ENCODE measurements around the gene ULK1. TPM values are rescaled to one million over a fixed set of nuclear protein-coding genes. Genes with fewer than 3 reads are reported as not detected.

Gene ULK1
- total and polyA plus RNA-seq, 2 experiments from 2014 or later = 8.4 to 33.8 TPM

DNA sequence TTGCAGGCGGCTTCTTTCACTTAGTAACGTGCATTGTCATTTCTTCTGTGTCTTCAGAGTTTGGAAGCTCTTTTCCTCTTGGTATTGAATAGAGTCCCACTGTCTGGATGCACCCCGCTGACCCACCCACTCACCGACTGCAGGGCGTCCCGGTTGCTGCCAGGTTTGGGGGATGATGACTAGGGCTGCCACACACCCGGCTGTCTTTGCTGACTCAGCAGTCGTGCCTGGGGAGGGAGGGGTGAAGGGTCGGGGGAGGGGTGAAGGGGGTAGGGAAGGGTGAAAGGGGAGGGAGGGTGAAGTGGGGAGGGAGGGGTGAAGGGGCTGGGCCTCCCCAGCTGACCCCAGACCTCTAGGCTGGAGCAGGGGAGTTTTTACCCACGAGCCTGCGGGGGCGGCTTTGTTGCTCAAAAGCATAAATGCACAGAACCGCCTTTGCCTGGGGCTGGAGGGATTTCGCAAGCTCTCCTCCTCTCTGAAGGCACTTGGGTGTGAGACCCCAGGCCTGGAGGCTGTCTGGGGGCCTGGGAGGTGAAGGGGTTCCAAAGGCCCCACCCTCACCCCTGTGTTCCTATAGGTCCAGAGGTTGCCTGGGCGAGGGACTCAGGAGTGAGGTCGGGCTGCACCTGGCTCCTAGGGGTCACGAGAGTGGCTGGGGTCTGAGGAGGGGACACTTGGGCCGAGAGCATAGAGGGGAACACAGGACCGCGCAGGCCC is 31.3 kb upstream of the ULK1 start:
- Mint-ChIP-seq H3K9me3 (no peaks in the 10 kb centered on the region; the same call in 2 of the 3 replicates), H3K36me3 (ENCODE audit: low read depth) (peaks cover 4% of the 10 kb centered on the region; the same call in 1 of the 3 replicates), H3K4me1 (peaks cover 40% of the 10 kb centered on the region), H3K27me3 (ENCODE audit: insufficient read depth, low read depth, poor library complexity) (peaks cover 28% of the 10 kb centered on the region), H3K27ac (peak overlapping the region; percentile 85; the same call in 1 of the 2 replicates), H3K4me3 (no peak overlapping the region)
- no peaks in the 10 kb centered on the region for H3K79me2 ChIP-seq (replicated peaks; ENCODE audit: insufficient read depth)
- H3K4me2 ChIP-seq = peak overlapping the region; percentile 38; the same call in 1 of the 2 replicates
- H3K9me2 ChIP-seq (ENCODE audit: insufficient read depth) = no peaks in the 10 kb centered on the region
- no peak overlapping the region for H3K4me3 ChIP-seq
- no peaks in the 10 kb centered on the region for H4K20me1 ChIP-seq (replicated peaks; ENCODE audit: insufficient read depth)
- H3K27me3 ChIP-seq (ENCODE audit: insufficient read depth) = no peaks in the 10 kb centered on the region
- peaks cover 24% of the 10 kb centered on the region for H3K4me1 ChIP-seq (ENCODE audit: insufficient read depth)
- DNase-seq (ENCODE audit: low spot score) (no peak), ATAC-seq (peak; percentile 18)
- 0 out of 2 replicates have a peak, but pooled peaks cover 11% of the 10 kb centered on the region for H3F3A ChIP-seq (replicated peaks; ENCODE audit: low read depth)
- H2AFZ ChIP-seq = peak overlapping the region; percentile 86; the same call in 1 of the 2 replicates
- TF ChIP-seq ZNF331 (CRISPR knock-in tag; IDR thresholded peaks at IDR 0.05; ENCODE audit: low read depth) (no peak), NANOG (IDR thresholded peaks at IDR 0.05; ENCODE audit: borderline replicate concordance) (no peak), CREB1 (CRISPR knock-in tag; IDR thresholded peaks at IDR 0.05; ENCODE audit: low read depth) (no peak), ETS1 (IDR thresholded peaks at IDR 0.05) (no peak), ZNF114 (CRISPR knock-in tag; IDR thresholded peaks at IDR 0.05) (no peak), STAT1 (IDR thresholded peaks at IDR 0.05; ENCODE audit: unreplicated experiment) (no peak), JUNB (IDR thresholded peaks at IDR 0.05; ENCODE audit: unreplicated experiment) (no peak), EZH2 (IDR thresholded peaks at IDR 0.05; ENCODE audit: low read depth, unreplicated experiment) (no peak), EZH2phosphoT487 (IDR thresholded peaks at IDR 0.05; ENCODE audit: unreplicated experiment) (no peak), POLR2AphosphoS5 (IDR thresholded peaks at IDR 0.05; ENCODE audit: low read depth) (no peak)
- TF ChIP-seq, protein P1, sequence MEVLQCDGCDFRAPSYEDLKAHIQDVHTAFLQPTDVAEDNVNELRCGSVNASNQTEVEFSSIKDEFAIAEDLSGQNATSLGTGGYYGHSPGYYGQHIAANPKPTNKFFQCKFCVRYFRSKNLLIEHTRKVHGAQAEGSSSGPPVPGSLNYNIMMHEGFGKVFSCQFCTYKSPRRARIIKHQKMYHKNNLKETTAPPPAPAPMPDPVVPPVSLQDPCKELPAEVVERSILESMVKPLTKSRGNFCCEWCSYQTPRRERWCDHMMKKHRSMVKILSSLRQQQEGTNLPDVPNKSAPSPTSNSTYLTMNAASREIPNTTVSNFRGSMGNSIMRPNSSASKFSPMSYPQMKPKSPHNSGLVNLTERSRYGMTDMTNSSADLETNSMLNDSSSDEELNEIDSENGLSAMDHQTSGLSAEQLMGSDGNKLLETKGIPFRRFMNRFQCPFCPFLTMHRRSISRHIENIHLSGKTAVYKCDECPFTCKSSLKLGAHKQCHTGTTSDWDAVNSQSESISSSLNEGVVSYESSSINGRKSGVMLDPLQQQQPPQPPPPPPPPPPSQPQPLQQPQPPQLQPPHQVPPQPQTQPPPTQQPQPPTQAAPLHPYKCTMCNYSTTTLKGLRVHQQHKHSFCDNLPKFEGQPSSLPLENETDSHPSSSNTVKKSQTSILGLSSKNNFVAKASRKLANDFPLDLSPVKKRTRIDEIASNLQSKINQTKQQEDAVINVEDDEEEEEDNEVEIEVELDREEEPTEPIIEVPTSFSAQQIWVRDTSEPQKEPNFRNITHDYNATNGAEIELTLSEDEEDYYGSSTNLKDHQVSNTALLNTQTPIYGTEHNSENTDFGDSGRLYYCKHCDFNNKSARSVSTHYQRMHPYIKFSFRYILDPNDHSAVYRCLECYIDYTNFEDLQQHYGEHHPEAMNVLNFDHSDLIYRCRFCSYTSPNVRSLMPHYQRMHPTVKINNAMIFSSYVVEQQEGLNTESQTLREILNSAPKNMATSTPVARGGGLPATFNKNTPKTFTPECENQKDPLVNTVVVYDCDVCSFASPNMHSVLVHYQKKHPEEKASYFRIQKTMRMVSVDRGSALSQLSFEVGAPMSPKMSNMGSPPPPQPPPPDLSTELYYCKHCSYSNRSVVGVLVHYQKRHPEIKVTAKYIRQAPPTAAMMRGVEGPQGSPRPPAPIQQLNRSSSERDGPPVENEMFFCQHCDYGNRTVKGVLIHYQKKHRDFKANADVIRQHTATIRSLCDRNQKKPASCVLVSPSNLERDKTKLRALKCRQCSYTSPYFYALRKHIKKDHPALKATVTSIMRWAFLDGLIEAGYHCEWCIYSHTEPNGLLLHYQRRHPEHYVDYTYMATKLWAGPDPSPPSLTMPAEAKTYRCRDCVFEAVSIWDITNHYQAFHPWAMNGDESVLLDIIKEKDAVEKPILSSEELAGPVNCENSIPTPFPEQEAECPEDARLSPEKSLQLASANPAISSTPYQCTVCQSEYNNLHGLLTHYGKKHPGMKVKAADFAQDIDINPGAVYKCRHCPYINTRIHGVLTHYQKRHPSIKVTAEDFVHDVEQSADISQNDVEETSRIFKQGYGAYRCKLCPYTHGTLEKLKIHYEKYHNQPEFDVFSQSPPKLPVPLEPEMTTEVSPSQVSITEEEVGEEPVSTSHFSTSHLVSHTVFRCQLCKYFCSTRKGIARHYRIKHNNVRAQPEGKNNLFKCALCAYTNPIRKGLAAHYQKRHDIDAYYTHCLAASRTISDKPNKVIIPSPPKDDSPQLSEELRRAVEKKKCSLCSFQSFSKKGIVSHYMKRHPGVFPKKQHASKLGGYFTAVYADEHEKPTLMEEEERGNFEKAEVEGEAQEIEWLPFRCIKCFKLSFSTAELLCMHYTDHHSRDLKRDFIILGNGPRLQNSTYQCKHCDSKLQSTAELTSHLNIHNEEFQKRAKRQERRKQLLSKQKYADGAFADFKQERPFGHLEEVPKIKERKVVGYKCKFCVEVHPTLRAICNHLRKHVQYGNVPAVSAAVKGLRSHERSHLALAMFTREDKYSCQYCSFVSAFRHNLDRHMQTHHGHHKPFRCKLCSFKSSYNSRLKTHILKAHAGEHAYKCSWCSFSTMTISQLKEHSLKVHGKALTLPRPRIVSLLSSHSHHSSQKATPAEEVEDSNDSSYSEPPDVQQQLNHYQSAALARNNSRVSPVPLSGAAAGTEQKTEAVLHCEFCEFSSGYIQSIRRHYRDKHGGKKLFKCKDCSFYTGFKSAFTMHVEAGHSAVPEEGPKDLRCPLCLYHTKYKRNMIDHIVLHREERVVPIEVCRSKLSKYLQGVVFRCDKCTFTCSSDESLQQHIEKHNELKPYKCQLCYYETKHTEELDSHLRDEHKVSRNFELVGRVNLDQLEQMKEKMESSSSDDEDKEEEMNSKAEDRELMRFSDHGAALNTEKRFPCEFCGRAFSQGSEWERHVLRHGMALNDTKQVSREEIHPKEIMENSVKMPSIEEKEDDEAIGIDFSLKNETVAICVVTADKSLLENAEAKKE (CRISPR knock-in tag; IDR thresholded peaks at IDR 0.05) = no peak
- TF ChIP-seq, protein P2, sequence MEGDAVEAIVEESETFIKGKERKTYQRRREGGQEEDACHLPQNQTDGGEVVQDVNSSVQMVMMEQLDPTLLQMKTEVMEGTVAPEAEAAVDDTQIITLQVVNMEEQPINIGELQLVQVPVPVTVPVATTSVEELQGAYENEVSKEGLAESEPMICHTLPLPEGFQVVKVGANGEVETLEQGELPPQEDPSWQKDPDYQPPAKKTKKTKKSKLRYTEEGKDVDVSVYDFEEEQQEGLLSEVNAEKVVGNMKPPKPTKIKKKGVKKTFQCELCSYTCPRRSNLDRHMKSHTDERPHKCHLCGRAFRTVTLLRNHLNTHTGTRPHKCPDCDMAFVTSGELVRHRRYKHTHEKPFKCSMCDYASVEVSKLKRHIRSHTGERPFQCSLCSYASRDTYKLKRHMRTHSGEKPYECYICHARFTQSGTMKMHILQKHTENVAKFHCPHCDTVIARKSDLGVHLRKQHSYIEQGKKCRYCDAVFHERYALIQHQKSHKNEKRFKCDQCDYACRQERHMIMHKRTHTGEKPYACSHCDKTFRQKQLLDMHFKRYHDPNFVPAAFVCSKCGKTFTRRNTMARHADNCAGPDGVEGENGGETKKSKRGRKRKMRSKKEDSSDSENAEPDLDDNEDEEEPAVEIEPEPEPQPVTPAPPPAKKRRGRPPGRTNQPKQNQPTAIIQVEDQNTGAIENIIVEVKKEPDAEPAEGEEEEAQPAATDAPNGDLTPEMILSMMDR (conservative IDR thresholded peaks at IDR 0.05; ENCODE audit: low read depth in 2 of 2) = no peak
- TF ChIP-seq, protein P3, sequence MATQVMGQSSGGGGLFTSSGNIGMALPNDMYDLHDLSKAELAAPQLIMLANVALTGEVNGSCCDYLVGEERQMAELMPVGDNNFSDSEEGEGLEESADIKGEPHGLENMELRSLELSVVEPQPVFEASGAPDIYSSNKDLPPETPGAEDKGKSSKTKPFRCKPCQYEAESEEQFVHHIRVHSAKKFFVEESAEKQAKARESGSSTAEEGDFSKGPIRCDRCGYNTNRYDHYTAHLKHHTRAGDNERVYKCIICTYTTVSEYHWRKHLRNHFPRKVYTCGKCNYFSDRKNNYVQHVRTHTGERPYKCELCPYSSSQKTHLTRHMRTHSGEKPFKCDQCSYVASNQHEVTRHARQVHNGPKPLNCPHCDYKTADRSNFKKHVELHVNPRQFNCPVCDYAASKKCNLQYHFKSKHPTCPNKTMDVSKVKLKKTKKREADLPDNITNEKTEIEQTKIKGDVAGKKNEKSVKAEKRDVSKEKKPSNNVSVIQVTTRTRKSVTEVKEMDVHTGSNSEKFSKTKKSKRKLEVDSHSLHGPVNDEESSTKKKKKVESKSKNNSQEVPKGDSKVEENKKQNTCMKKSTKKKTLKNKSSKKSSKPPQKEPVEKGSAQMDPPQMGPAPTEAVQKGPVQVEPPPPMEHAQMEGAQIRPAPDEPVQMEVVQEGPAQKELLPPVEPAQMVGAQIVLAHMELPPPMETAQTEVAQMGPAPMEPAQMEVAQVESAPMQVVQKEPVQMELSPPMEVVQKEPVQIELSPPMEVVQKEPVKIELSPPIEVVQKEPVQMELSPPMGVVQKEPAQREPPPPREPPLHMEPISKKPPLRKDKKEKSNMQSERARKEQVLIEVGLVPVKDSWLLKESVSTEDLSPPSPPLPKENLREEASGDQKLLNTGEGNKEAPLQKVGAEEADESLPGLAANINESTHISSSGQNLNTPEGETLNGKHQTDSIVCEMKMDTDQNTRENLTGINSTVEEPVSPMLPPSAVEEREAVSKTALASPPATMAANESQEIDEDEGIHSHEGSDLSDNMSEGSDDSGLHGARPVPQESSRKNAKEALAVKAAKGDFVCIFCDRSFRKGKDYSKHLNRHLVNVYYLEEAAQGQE (IDR thresholded peaks at IDR 0.05; ENCODE audit: unreplicated experiment) = no peak
- no peaks in the 10 kb centered on the region for H3K36me3 ChIP-seq (ENCODE audit: insufficient read depth)
- no peak overlapping the region; the same call in 1 of the 2 replicates for H3K27ac ChIP-seq (ENCODE audit: low read depth)
